GM19025 (cell line): ENCODE results near the gene PHF12.

Experiments used
- ATAC-seq: cut with Tn5 transposase; IDR thresholded peaks from one replicate; pipeline ENCODE4 v1.9.1; 2021; ENCODE audit warnings: mild to moderate bottlenecking, low read depth, moderate library complexity; ENCODE audit not compliant: unreplicated experiment

The PHF12 gene

GRCh38 chr17:28951428-28951990, at the start of gene PHF12:
Gene PHF12, minus strand, starts transcription at chr17:28951518. Its CDS starts 558 bp downstream, at chr17:28950960.
- peak; percentile 50 for ATAC-seq

- ATAC-seq, result no peak
Observed at GRCh38 chr17:29000973-29001372, 49.7 kb upstream of the PHF12 start.

DNA sequence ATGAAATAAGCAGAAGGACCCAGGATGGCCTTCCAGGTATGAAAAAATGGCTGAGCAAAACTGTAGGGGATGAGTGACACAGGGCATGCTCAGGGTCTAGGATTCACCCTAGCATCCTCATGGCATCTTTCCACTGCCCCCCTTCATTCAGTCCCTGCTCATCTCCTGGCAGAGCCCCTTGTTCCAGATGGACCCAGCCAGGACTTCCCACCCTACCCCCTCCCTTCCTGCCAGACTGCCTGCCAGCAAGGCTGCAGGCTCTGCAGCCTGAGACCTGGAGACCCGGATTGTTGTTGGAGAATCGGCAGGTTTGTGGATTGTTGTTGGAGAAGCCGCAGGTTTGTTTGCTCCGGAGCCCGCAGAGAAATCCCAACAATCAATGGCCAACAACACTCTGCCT, 47.9 kb upstream of the PHF12 start:
- no peak for ATAC-seq

DNA sequence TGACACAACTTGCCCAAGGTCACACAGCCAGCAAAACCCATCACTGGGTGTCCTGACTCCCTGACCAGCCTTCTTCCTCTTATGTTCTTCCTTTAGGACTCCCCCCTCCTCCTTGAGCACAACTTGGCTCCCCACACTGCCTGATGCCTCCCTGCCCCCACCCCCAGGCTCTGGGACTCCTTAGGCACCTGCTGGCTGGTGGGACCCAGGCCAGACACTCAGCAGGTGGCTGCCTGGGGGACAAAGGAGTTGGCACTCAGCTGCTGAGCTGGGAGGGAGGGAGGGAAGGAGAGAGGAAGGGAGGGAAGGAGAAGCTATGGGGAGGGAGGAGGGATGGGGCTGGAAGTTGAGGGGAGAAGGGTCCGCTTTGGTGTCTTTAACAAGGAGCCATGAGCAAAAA, 46.5 kb upstream of the PHF12 start:
- no peak for ATAC-seq

DNA sequence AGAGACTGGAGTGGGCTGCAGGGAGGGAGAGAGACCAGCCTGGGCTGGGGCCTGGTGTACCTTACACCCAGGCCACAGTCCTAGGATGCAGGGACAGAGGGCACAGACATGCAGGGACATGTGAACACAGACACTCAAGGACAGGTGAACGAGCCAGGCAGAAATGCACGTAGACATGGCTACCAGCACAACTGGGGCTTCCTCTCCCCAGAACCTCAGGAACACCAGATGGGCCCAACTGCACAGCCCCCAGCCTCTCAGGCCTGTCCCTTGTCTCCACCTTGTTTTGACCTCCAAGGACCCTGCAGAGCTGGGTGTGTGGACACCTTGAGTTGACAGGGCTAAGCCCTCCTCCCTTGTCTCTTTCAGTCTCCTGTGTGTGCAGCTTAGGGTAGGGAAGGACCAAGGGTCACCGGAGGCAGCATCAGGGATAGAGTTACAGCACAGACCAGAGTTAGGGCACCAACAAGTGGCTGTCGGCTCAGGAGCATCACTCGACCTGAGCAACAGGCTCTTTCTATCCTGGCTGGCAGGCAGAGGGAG, 45.3 kb upstream of the PHF12 start:
- no peak for ATAC-seq

GRCh38 chr17:28993645-28994426, 42.5 kb upstream of the PHF12 start:
- ATAC-seq, result no peak

DNA sequence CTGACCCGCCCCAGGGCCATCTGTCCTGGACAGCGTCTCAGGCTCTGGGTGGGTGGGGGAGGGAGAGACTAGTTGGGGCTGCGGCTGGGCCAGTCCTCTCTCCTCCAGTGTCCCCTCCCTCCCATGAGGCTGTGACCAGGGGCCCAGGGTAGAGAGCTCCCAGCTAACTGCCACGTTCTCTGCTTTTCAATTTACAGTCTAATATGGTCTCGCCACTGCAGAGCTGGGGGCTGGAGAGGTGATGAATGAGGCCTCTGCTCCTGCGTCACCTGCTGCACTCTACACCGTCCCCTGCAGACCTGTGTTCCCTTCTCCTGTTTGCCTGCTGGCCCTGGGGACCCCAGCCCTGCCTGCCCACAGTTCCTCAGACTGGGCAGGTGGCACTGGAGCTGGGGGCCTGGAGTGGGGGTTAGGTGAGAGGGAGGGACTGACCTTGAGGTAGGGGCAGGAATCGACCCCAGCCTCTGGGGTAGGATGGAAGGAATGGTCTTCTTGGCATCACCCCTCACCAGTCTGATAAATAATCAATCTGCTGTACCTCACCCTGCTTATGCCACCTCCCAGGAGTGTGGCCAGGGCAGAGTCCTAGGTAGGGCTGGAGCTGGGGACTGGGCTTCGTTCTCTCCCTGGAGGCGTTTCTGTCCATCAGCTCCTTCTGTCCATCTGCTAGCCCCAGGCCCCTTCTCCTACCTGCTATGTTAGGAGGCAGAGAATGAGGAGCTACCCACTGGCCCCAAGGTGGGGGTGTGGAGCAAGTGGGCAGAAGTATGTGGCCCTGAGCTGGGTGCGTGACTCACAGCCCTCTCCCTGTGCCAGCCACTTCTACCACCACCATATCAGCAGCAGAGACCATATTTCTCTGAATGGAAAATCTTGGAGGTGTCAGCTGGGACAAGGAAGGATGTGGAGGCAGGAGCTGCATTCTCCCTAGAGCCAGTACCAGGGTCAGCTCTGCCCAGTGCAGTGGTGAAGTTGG, 41.6 kb upstream of the PHF12 start:
- ATAC-seq, result no peak

- ATAC-seq, result no peak
Observed at GRCh38 chr17:28992185-28992584, 40.9 kb upstream of the PHF12 start.

DNA sequence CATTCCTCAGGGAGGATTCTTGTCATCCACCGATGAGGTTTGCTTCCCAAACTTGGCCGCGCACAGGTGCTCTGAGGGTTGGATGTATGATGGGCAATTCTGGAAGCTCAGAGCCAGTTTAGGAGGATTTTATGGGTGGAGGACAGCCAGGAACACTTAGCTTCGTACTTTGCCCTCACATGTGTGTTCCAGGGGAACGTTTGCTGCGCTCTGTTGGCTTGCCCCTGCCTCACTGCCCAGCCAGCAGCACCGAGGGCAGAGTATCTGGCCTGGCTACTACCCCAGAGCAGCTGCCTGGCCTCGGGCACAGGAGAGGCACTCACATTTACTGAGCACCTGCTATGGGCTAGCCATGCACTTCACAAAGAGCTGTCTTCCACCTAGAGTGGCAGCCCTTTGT, 40.5 kb upstream of the PHF12 start:
- no peak for ATAC-seq

DNA sequence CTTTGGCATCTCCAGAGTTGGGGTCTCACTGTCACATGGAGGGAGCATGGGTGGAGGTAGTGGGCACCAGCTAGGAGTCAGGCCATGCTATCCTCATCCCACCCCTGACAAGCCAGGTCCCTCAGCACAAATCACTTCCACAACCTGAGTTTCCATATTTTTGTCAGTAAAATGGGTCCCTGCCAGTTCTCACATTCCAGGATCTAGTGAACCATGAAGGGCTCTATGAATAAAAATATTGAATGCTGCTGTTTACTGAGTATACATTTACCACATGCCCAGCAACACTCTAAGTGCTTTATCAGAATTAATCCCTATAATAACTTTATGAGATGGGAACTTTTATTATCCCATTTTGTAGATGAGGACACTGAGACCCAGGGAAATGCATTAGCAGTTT, 37.7 kb upstream of the PHF12 start:
- ATAC-seq, result no peak

GRCh38 chr17:28988475-28988874, 37.2 kb upstream of the PHF12 start:
- no peak for ATAC-seq

GRCh38 chr17:28986714-28987655, 35.7 kb upstream of the PHF12 start:
- ATAC-seq, result no peak

DNA sequence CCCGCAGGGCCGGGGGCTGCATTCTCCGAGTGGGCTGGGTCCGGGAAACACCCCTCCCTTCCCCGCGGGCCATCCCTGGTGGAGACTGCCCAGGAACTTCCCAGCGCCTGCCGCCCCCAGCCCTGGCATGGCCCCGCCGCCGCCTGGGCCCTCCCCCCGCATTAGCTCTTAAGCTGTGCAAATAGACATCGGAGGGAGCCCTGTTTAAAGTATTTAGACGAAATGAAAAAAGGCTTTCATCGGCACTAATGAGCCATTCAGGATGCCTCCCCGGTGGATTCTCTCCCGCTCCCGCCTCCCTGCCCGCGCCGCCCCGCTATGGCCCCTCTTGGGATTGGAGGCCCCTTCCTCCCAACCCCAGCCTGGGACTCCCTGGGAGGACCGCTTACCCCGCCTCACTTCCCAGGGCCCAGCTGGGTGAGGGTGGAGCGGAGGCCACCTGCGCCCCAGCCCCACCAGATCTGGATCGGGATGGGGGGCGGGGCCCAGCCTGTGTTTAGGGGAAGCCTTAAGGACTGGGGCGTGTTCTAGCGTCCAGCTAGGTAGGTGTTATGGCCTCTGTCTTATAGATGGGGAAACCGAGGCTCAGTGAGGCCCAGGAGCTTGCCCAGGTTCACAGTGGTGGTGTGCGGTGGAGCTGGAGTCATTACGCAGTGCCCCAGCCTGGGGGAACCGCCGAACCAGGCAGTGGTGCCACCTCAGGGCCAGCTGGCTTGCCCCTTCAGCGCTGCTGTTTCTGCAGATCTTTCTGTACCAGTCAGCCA, 34.8 kb upstream of the PHF12 start:
- no peak for ATAC-seq

DNA sequence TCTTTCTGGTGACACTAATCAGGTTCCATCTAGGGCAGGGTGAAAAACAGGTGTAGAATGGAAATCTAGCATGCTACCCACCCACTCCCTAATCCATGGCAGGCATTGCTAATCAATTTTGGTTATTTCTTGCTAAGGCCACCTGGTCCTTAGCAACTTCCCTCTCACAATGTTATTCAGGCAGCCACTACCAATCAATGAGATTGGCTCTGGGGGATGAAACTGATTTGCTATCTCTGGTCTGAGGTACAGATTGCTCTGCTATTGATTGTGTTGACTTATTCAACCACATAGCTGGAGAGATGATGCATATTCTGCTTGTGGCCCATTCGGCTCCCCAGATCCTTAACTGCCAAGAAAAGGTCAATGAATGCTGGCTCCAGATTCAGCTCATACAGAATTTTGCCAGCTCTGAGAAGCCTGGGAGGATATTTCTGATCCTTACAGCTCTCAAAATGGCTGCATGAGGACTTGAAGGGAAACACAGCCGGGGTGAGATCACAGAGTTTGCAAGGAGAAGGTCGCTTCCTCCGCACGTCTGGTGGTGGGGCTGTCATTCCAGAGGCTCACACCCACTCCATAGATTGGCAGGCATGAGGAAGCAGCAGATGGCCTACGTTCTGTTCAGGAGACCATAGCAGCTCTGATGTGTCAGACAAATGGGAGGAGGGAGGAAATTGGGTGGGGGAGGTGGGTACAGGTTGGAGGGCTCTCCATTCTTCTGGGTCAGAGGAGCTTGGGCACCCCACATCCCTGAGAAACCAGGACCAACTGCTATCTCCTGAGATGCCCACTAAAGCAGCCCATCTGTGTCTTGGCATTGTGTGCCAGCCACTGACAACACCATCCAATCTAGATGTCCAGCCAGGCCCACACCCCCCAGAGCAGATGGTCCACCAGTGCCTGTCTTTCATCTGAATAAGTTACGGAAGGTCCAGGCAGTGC, 32.2 kb upstream of the PHF12 start:
- no peak for ATAC-seq

- ATAC-seq, result no peak
Observed at GRCh38 chr17:28982131-28982793, 30.9 kb upstream of the PHF12 start.

DNA sequence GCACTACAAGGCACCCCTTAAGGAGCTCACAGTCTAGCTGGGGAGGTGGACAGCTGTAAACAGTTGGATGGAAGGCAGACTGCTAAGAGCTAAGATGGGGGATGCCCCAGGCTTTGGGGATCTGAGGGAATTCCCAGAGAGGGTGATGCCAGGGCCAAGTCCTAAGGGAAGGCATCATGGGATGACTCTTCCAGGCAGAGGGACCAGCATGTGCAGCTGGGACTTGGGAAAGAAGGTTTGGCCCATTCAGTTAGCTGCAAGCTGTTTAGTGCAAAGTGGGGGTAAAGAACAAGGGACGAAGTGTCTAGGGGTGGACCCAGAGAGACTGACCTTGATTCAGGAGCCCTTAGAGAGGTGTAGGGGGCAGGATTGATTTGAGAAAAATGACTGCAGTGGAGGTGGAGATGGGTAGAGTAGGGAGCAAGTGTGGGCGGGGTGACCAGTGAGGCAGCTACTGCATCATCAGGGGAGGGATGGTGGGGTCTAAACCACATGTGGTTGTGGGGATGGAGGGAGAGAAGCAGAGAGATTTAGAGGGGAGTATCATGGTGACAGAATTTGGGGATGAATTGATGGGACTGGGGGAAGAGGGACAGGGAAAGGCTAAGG, 27.1 kb upstream of the PHF12 start:
- no peak for ATAC-seq
